ENCODE data around the gene MOSPD3. TPM values are rescaled to one million over a fixed set of nuclear protein-coding genes. Genes with fewer than 3 reads are reported as not detected.

The MOSPD3 gene
- total RNA-seq, 1 experiment from 2014 or later, result 25.0 TPM

DNA sequence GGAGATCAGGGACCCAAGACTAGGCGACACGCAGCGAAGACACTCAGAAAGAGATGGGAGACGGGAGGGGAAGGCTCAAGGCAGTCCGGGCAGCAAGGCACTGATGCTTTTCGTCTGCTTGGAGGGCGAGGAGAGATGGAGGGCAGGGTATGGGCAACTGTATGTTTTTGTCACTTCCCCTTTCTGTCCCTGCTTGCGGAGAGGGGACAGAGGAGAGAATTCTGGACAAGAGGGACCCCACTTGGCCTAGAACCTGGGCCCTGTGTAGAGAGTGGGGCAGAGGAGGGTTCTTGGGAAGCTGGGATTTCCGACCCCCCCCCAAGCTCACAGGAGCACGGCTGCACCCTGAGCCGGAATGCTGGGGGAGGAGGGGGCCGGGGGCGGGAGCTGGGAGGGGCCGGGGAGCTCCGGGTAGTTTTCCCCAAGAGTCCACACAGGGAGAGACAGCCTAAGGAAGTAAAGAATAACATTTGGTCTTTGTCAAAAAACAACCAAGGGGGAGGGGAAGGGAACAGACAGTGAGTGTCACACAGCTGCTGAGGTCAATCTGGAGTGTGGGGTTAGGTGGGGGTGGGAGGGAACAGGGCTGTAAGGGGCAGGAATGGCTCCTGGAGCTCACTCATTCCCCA is 28.2 kb upstream of the MOSPD3 start:
- Histone ChIP-seq H3K27me3 (ENCODE audit: control insufficient read depth, insufficient read depth, low read length) (no peaks in the 10 kb centered on the region), H3K4me3 (ENCODE audit: low read depth in 2 of 2, low read length in 2 of 2) (peak overlapping the region; percentile 89 to 93), H3K9me3 (ENCODE audit: control insufficient read depth, insufficient read depth, low read depth, low read length) (no peaks in the 10 kb centered on the region), H3K4me1 (ENCODE audit: control insufficient read depth, insufficient read depth, low read length) (peaks cover 12% of the 10 kb centered on the region), H3K27ac (ENCODE audit: low read length) (no peak overlapping the region), H3K36me3 (ENCODE audit: control insufficient read depth, insufficient read depth, low read length) (peaks cover 9% of the 10 kb centered on the region; the same call in 1 of the 2 replicates)
- CTCF ChIA-PET, result interaction anchor here (0.6 to 0.8 kb wide), 2 partner anchors 49 to 177 kb away, joined by 3 to 5 read pairs; no protein-coding TSS in a partner anchor
- DNase-seq (ENCODE audit: low read depth, low spot score) (no peak), ATAC-seq (no peak)
- TF ChIP-seq REST (IDR thresholded peaks at IDR 0.05; ENCODE audit: insufficient read depth in 1 of 2, low read depth in 2 of 2, low read length in 1 of 2) (no peak), SIN3A (IDR thresholded peaks at IDR 0.05; ENCODE audit: borderline replicate concordance, insufficient read depth, low read depth, low read length) (no peak), CTCF (IDR thresholded peaks at IDR 0.05) (no peak), TCF7L2 (IDR thresholded peaks at IDR 0.05; ENCODE audit: low read depth, low read length) (no peak), POLR2AphosphoS5 (IDR thresholded peaks at IDR 0.05; ENCODE audit: low read depth, low read length) (no peak)
- POLR2A ChIA-PET, result no interaction called here
- no TSS peak for BruUV-seq (replicated peaks)
- in situ Hi-C loops (cut with HindIII; ENCODE audit: low pct_unique_long_range_greater_than_20kb, low sequenced_read_pairs), result no loop called here
- intact Hi-C loops (cut with micrococcal nuclease; ENCODE audit: unreplicated experiment), result no loop called here

- Histone ChIP-seq H3K4me3 (ENCODE audit: low read depth in 2 of 2, low read length in 2 of 2) (peak overlapping the region; percentile 89 to 93), H3K36me3 (ENCODE audit: control insufficient read depth, insufficient read depth, low read length) (peaks cover 9% of the 10 kb centered on the region; the same call in 1 of the 2 replicates), H3K27me3 (ENCODE audit: control insufficient read depth, insufficient read depth, low read length) (no peaks in the 10 kb centered on the region), H3K9me3 (ENCODE audit: control insufficient read depth, insufficient read depth, low read depth, low read length) (no peaks in the 10 kb centered on the region), H3K4me1 (ENCODE audit: control insufficient read depth, insufficient read depth, low read length) (peaks cover 12% of the 10 kb centered on the region), H3K27ac (ENCODE audit: low read length) (peak overlapping the region; percentile 86)
- DNase-seq (ENCODE audit: low read depth, low spot score), result no peak
- TSS peak; percentile 56 for BruUV-seq (replicated peaks)
- in situ Hi-C loops (cut with HindIII; ENCODE audit: low pct_unique_long_range_greater_than_20kb, low sequenced_read_pairs), result no loop called here
- TF ChIP-seq CTCF (IDR thresholded peaks at IDR 0.05), result no peak
- TF ChIP-seq SIN3A (IDR thresholded peaks at IDR 0.05; ENCODE audit: borderline replicate concordance, insufficient read depth, low read depth, low read length), result no peak
- no peak for TF ChIP-seq TCF7L2 (IDR thresholded peaks at IDR 0.05; ENCODE audit: low read depth, low read length)
- no peak for TF ChIP-seq REST (IDR thresholded peaks at IDR 0.05; ENCODE audit: insufficient read depth in 1 of 2, low read depth in 2 of 2, low read length in 1 of 2)
- TF ChIP-seq POLR2AphosphoS5 (IDR thresholded peaks at IDR 0.05; ENCODE audit: low read depth, low read length), result no peak
- ATAC-seq, result no peak
- intact Hi-C loops (cut with micrococcal nuclease; ENCODE audit: unreplicated experiment), result no loop called here
- POLR2A ChIA-PET, result interaction anchor here (0.6 kb wide), 3 partner anchors 24 to 91 kb away, joined by 3 to 12 read pairs (median 6); no protein-coding TSS in a partner anchor
- CTCF ChIA-PET, result no interaction called here
These were observed 27.4 kb upstream of the MOSPD3 start for GRCh38 chr7:100584683-100585510.
